Activated naive CD4-positive, alpha-beta T cell (primary cell): ENCODE measurements around the gene OTUD7B.
"Not testable (repeated sequence)": the region's sequence is repeated elsewhere in the genome, so short reads cannot be mapped to it uniquely, and the experiment has no call there.

Experiments
- DNase-seq, 4 experiments: peaks; one replicate each; lab custom pipeline; 2025; lab: John Stamatoyannopoulos, UW

OTUD7B gene

DNA sequence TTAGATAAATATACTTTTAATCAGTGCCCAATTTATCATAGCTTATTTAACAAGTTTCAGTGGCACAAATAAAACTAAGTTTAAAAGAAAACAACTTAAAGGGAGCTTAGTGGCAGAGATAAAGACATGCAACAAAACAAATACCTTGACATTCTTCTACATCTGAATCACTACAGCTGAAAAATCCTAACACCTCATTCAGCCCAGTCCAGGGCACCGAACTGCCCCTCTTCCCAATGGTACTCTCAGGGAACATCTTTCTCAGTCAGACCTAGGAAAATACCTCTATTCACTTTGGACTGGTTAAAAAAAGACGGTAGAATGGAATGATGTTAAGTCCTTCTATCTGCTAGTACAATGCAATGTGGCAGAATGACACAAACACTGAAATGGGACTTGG, 8.3 kb downstream of the OTUD7B start:
- no peak for DNase-seq

DNA sequence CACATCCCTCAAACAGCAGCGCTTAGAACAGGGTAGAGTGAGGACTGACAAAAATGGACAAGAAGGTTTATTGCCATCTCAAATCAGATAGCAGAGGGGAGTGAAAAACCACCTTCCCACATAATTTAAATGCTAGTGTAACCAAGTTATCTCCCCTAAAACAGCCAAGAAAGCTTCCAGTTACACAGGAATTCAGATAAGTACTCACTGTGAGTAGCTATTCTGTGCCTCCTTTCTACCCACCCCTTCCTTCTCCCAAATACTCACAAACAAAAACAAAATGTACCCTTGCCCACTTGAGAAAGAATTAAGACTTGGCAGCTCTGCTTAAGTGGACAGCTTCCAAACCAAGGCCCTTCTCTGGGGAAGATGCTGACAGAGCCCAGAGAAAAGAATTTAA, 9.1 kb downstream of the OTUD7B start:
- DNase-seq: no peak

DNA sequence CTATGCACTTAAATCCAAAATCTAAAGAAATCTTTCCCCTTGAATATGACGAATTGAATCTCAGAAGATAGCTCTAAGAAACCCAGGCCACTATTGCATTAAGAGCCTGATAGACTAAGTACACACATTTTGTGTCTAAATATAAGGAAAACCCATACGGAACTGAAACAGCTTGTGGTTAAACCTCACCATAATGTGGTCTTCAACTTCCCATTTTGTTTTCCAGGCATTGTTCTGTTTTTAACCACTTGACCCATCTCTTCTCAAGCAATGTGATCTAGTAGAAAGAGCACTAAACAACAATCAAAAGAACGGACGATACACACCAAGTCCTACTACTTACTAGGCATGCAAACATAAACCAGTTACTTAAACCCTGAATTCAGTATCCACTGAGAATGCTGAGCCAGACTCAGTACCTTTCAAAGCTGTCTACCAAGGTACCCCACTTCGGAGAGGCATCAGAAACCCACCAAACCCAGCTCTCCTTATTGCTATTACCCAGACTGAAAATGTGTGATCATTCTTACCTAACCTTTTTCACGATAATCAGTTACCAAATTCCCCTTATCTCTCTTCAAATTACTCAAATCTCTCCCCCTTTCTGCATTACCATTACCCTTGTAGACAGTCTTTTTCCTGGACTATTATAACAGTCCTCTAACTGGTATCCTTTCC, 12.8 kb downstream of the OTUD7B start:
- DNase-seq: no peak

DNA sequence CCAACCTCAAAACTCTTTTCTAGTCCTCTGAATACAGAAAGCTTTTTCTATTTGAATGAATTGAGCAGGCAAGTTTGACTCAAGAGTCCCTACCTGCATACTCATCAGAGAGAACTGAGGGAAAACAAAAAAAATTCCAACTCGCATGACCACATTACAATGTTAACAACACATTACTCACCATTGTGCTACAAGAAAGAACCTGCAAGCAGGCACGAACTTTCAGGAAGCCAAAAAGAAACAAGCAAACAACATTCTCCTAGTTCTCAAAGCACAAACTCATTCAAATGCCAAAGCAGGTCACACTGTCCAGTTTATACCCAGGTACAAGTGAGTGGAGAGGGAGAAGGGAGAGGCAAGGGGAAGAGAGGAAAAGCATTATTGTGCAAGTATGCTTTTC, 14.6 kb downstream of the OTUD7B start:
- DNase-seq: no peak

DNA sequence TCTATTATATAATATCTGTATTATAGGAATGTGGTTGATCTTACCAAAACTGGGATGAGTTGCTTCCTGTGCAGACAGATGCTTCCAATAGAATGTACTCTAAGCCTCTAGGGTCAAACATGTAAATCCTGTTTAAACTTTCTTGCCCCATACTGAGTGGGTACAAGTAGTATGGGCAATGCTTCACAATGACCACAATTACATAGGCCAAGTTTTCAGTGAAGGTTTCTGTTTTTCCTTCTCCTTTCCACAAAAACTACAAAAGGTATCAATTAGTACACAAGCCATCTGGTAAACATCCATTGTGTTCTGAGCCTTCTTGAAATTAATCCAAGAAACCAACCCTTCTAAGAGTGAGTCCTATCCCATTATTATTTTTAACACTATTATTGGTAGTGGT, 16.8 kb downstream of the OTUD7B start:
- DNase-seq: no peak

DNA sequence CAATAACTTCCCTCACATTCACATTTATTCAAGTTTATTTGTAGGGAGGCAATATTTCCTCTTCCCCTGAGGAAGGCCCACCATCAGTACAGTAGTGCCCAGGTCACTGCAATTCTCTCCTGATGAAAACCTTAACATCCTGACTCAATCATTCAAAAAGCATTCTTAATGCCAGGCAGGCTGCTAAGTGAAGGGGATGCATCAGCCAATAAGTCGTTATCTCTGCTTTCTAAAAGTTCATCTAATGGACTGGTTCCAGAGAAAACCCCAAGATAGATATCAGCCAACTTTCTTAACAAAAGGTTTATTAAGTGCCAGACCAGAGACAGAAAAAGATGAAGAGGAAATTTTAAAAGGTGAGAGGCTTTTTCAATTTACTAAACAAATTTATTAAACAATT, 17.3 kb downstream of the OTUD7B start:
- DNase-seq: no peak

DNA sequence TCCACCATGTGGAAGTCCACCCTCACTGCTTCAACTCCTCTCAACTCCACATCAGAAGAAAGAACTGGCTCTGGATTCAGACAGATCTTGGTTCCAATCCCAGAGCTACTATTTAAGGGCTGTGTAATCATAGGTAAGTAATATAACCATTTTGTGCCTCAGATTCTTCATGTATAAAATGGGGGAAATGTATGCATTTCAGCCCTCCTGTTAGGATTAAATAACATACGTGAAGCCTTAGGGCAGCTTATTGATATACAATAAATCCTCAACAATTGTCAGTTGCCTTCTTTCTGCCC, 23.3 kb downstream of the OTUD7B start:
- no peak for DNase-seq

DNA sequence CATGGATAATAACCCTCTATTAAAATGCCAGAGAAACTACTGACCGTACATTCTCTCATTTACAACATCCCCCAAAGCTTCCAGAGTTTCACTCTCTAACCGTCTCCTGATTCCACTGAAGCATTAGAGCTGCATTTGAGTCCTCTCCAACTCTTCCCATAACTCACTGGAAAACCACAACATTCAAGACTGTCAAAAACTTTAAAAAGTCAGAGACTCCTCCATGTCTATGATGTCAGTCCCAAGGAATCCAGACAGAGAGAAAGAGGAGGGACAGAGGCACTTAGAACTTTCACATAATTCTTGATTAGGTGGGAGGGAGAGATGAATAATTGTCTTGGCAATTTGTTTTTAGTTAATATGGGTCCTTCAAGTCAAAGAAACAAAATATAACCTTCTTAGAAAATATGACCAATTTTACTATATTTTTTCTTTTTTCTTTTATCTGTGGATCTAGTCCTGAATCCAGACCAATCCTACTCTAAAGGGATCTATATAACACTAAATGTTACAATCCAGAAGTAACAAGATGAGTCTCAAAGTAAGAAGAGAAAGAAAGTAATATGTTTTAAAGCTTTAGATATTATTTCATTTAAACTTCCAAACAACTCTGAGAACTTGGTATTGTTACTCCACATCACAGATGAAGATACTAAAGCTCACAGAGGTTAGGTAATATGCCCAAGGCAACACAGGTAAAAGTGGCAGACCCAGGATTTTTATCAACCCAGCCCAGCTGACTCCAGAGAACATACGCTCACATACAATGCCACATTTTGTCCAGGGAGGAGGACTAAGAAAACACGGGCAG, 23.8 kb downstream of the OTUD7B start:
- no peak for DNase-seq

DNA sequence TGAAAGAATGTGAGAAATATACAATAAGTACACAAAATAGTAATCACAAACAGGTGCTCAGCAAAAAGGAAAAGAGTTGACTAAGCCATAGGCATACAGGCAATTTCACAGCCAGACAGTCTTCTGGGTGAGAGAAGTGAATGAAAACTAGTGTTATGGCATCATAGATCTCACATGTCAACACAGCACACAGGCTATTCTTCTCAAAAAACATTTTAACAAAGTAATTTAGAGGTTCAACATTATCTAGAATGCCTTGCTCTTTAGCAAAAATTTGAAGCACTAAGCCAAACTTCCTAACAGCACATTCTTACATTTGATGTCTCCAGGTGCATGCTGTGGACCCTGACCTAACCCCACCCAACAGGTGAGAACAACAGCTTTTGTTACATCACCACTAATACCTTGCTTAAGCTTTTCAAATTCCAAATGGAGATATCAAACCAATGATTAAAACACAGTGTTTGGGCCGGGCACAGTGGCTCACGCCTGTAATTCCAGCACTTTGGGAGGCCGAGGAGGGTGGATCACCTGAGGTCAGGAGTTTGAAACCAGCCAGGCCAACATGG, 30.5 kb downstream of the OTUD7B start:
- DNase-seq: no peak

DNA sequence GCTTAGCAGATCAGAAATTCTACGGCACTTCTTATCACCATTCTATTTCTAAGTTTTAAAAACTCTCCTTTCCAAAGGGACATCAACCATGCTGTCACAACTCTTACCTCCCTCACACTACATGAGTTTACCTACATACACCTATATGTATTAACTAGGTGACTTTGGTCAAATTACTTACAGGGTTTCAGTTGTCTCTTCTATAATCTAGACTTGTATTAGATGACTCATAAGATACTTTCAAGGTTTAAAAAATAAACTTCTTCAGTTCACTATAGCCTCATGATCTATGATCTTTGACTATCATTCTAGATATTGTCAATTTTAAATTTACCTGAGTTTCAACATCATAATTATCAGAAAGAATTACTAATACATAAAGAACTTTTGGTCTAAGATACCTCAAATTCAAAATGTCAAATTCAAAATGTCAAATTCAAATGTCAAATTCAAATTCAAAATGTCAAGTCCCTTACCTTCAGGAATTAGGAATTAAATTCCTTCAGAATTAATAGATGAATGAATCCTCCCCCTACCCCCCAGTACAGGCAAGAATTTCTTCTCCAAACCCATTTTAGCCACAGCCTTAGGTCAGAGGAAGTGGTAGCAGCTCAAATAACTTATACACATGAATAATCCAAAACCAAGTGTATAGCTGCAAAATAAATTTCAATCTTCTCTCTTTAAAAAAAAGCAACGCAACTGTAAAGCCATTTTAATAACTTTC, 31.1 kb downstream of the OTUD7B start:
- no peak for DNase-seq

DNA sequence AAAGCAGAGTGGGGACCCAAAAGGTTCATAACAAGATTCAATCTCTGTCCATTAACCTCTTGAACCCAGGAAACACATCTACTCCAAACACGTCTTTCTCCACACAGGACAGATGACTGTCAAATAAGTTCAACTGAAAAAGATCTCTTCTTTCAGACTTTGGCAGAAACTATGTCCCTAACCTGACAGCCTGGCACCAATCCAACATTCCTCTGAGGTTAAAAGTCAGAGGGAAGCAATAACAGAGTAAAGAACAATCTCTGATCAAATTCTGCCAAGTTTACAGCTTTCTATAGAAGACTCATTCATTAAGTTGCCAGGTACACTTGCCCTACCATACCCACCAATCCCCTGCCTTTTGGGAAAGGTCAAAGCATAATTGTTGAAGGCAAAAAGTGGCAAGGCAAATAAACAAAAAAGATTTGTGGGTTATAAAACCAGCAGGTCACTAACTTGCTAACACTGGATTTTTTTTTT, 31.9 kb downstream of the OTUD7B start:
- no peak for DNase-seq

DNA sequence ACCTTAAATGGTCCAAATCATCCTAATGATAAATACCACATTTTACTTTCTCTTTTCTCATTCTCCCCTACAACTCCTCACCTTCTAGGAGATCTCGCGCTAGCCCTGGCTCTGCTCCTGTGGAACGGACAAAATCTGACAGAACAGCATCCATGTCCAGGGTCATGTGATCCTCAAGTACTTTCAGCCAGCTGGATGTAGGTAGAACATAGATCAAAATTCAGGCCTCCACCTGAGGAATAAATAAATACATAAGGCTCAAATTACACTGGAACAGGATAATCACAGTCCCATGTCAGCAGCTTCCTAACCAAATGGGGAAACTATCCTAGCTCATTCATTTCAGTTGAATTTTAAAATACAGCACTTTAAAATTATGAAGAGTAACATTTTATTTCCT, 33.2 kb downstream of the OTUD7B start:
- DNase-seq: no peak

DNA sequence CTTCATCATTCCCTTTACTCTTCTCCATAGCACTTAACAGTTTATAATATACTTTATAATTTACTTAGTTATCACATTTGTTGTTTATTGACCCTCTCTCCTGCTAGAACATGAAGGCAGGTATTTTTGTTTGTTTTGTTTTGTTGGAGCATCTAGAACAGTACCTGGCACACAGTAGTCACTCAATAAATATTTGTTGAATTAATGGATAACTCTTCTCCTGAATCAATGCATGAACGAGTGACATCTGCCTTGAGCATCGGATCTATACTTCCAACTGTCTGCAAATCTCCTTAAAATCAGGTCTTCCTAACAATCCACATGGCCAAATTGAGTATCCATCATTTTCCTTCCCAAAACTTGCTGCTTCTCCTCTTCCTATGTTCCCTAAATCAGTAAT, 38.0 kb downstream of the OTUD7B start:
- DNase-seq: no peak

DNA sequence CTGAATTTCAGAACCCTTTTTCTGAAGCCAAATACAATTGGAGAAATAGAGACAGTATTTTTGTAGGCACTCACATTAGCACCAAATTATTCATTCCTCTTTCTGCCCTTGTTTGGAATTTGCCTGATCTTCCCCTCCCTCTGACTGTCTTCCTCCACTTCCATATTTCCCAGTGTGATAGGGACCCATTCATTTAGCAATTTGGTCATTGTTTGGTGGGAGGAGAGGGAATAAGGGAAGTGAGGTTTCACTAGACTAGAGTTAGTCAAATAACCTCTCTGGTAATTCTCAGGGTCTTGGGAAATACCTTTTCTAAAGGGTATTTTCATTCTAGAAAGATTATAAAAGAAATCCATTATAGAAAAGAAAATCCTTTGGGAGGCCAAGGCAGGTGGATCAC, 42.9 kb downstream of the OTUD7B start:
- no peak for DNase-seq

DNA sequence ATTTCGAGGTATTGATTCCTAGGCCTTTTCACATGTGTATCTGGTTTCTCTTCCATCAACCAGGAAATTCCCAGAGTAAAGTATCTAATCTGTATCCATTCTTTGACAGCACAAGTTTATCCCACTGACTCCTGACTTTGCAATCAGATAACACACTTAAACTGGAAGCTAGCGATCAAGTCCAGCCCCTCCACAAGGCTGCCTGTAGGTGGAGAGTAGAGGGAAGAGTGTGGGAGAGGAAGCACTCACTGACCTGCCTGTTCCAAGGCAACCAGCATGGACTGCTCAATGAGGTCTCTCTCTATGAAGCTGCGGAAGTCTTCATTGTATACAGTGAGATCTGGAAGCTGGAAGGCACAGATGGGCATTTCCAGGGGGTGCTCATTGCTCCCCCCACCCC, 43.5 kb downstream of the OTUD7B start:
- DNase-seq: no peak

DNA sequence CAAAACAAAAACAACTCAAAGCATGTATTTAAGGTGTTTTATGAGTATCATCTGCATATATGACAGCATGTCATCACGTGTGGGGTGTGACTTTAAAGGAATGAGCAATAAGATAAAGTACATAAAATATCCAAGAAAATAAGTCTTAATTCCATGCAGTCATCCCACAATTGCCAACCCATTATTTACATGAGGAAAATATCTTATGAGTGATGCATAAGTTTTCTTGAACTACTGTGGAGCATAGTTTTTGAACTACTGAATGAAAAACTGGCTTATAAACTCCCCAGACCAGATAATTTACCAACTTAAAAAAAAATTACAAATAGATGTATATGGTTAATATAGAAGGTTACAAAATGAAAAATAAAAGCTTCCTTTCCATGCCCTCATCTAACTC, 44.1 kb downstream of the OTUD7B start:
- no peak for DNase-seq

DNA sequence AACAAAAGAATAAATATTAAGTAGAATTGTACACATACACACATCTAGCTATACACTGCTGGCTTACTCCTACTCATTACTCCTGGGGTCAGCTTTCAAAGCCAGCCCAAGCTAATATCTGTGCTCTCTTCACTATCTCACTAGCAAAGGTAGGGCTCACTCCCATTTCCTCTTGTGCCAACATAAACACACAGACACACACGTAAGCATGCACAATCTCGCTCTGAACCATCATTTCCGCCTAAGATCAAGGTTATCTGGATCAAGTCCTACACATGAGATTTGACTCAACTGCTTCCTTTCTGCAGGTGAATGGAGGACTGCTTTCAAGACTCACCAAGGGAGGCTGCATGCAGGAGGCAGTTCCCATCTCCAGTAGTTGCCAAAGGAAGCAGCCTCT, 45.1 kb downstream of the OTUD7B start:
- DNase-seq: no peak

DNA sequence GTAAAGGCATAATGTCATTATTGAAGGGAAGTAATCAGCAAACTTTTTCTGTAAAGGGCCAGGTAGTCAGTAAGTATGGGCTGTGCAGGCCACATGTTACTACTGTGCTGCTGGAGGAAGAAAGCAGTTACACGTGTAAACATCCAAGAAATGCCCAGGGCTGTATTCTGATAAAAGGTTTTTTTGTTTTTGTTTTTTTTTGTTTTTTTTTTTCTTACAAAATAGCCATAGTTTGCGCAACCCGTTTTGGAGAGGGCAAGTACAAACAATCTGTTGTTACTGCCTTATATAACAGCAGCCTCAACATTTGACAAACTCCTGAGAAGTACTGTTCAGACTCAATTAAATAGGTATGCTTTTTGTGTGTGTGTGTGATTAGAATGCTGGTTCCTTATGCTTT, 47.2 kb downstream of the OTUD7B start:
- no peak for DNase-seq

DNA sequence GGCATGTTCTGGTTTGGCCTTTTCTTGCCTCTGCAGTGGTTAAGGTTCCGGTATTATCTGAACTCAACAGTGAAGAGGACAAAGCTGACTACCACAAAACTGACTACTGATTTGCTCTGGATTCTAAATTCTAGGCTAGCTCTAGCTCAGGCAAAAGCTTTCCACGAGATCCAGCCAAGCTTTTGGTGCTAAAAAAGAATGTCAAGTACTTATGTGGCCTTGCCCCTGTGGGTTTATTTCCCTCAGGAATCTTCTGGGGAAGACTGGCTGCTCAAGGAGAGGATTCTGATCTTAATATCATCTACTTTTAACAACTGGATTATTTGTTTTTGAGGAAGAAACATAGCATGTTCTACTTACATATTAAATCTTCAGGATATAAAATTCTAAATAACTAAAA, 47.8 kb downstream of the OTUD7B start:
- no peak for DNase-seq

DNA sequence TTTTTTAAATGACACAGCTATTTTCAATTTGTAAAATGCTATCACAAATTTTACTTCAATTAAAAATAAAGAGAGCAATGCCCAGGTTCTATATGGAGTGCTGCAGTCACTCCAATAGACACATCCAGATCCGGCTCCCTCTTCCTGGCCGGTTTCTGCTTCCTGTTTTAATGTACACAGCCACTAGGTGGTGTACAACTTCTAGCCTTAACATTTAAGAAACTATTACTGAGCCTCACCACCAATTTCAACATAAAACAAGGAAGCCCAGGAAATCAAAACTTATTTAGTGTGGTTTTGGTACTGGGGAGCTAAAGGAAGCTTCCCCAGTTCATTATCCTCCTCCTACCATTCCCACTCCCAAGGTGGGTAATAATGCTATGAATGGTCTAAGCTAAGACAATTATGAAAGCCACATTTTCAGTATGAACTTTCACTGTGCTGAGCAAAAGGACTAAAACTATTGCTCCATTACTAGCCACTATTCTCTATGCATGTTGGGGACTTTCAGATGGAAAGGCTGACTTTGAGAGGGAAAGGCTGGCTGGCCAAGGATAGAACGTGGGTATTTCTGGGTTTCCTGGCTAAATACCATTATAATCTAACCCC, 48.4 kb downstream of the OTUD7B start:
- DNase-seq: no peak

DNA sequence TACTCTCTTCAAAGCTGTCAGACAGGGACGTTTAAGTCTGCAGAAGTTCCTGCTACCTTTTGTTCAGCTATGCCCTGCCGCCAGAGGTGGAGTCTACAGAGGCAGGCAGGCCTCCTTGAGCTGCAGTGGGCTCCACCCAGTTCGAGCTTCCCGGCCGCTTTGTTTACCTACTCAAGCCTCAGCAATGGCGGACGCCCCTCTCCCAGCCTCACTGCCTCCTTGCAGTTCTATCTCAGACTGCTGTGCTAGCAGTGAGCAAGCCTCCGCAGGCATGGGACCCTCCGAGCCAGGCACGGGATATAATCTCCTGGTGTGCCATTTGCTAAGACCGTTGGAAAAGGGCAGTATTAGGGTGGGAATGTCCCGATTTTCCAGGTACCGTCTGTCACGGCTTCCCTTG, 53.0 kb downstream of the OTUD7B start:
- not testable (repeated sequence) for DNase-seq

DNA sequence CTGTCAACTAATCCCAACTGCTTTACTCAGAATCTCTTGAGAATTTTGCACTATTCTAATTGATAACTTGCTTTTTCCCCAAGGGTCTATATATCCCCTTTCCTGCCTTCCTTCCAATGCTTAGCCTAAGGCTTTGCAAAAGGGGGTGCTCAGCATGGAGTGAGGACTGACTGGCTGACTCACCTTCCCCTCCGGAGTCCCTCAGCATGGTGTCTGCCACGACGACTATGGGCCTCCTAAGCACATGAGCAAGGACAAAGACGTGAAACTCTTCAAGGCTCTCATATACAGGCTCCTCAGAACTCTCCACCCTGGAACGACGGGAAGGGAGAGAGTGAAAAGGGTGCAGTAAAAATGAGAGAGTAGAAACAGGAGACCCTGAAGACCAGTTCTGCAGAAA, 60.6 kb downstream of the OTUD7B start:
- no peak for DNase-seq
